HG03066 (cell line): Measurements from ENCODE around the gene PROK2.

ENCODE experiments used
- ATAC-seq: cut with Tn5 transposase; IDR thresholded peaks from one replicate; pipeline ENCODE4 v1.9.1; 2021; ENCODE audit warnings: low read depth; ENCODE audit not compliant: unreplicated experiment

Gene PROK2

GRCh38 chr3:71787851-71788405 is 3.0 kb upstream of the PROK2 start:
- no peak for ATAC-seq

- no peak for ATAC-seq
These were observed 1.6 kb upstream of the PROK2 start for GRCh38 chr3:71786551-71786950.

GRCh38 chr3:71786217-71786549 is 1.2 kb upstream of the PROK2 start:
- ATAC-seq = no peak

GRCh38 chr3:71785532-71786216 is 726 bp upstream of the PROK2 start:
- no peak for ATAC-seq

- no peak for ATAC-seq
These were observed 591 bp downstream of the PROK2 start for GRCh38 chr3:71784201-71784913.

- ATAC-seq = no peak
These were observed 1.8 kb downstream of the PROK2 start for GRCh38 chr3:71783152-71783551.

GRCh38 chr3:71780430-71780829 is 4.5 kb downstream of the PROK2 start:
- no peak for ATAC-seq

GRCh38 chr3:71779674-71780377 is 5.1 kb downstream of the PROK2 start:
- ATAC-seq = no peak

- ATAC-seq = no peak
These were observed 6.6 kb downstream of the PROK2 start for GRCh38 chr3:71778353-71778752.

GRCh38 chr3:71776538-71776937 is 8.4 kb downstream of the PROK2 start:
- no peak for ATAC-seq

- no peak for ATAC-seq
These were observed 13.1 kb downstream of the PROK2 start for GRCh38 chr3:71771884-71772283.

- ATAC-seq = no peak
These were observed 13.8 kb downstream of the PROK2 start for GRCh38 chr3:71771126-71771525.

GRCh38 chr3:71763426-71763825 is 21.5 kb downstream of the PROK2 start:
- ATAC-seq = no peak

- ATAC-seq = no peak
These were observed 24.8 kb downstream of the PROK2 start for GRCh38 chr3:71760140-71760539.

GRCh38 chr3:71759401-71759800 is 25.5 kb downstream of the PROK2 start:
- ATAC-seq = no peak

- ATAC-seq = no peak
These were observed 26.9 kb downstream of the PROK2 start for GRCh38 chr3:71758091-71758490.

- no peak for ATAC-seq
These were observed 30.2 kb downstream of the PROK2 start for GRCh38 chr3:71754610-71755253.

- no peak for ATAC-seq
These were observed 31.0 kb downstream of the PROK2 start, which contains the start of gene GPR27 for GRCh38 chr3:71753701-71754609. TSS of gene GPR27 (plus strand) at chr3:71753855. CDS start at chr3:71754050, 195 bp downstream.

- ATAC-seq = no peak
These were observed 31.9 kb downstream of the PROK2 start for GRCh38 chr3:71752831-71753700.
